Spleen (tissue), 11 donors: ENCODE data around the gene GRHPR. TPM values are rescaled to one million over a fixed set of nuclear protein-coding genes. Genes with fewer than 3 reads are reported as not detected.
A peak's percentile ranks its signal among the peaks of the same experiment; 100 is the strongest.

Source experiments
- DNase-seq: peaks from one replicate; pipeline ENCODE4 v3.0.0-alpha.2; 2020
- H3K27ac ChIP-seq, 8 donors: fragments of 200-600 bp; sonication (generic) in 7 of 8; 1 replicate in 4 of 8; 2 replicates in 4 of 8; pipeline versions ENCODE4 v1.5.0 to v1.8.0; 2016 to 2021; ENCODE audit warnings: inconsistent platforms in 4 of 8, mild to moderate bottlenecking in 4 of 8, moderate library complexity in 1 of 8
- H3K27me3 ChIP-seq, 7 donors: fragments of 200-600 bp; sonication (generic) in 6 of 7; replicated peaks in 1 of 7; 1 replicate in 4 of 7; 2 replicates in 3 of 7; pipeline versions ENCODE4 v1.5.0 to v1.8.0; 2016 to 2021; ENCODE audit warnings: inconsistent platforms in 3 of 7, mild to moderate bottlenecking in 1 of 7
- H3K36me3 ChIP-seq, 6 donors: fragments of 200-600 bp; sonication (generic) in 5 of 6; 1 replicate in 4 of 6; 2 replicates in 2 of 6; pipeline versions ENCODE4 v1.5.0 to v1.8.0; 2016 to 2021; ENCODE audit warnings: inconsistent platforms in 2 of 6
- H3K4me1 ChIP-seq, 6 donors: fragments of 200-600 bp; sonication (generic) in 5 of 6; 1 replicate in 3 of 6; 2 replicates in 3 of 6; pipeline versions ENCODE4 v1.5.0 to v1.8.0; 2016 to 2021; ENCODE audit warnings: inconsistent platforms in 3 of 6
- H3K4me3 ChIP-seq, 8 donors: fragments of 200-600 bp; sonication (generic) in 7 of 8; 1 replicate in 4 of 8; 2 replicates in 4 of 8; pipeline versions ENCODE4 v1.5.0 to v1.8.0; 2016 to 2021; ENCODE audit warnings: inconsistent platforms in 4 of 8, mild to moderate bottlenecking in 4 of 8, moderate library complexity in 2 of 8
- H3K9me3 ChIP-seq, 8 donors: fragments of 200-600 bp; sonication (generic) in 7 of 8; 1 replicate in 4 of 8; 2 replicates in 4 of 8; pipeline versions ENCODE4 v1.5.0 to v1.8.0; 2016 to 2021; ENCODE audit warnings: inconsistent platforms in 4 of 8
- CTCF ChIP-seq, 11 experiments: fragments of 200-600 bp in 7 of 11; fragments of 450-650 bp in 4 of 11; sonication (generic) in 4 of 11; IDR thresholded peaks in 8 of 11; conservative IDR thresholded peaks in 3 of 11; 1 replicate in 7 of 11; 2 replicates in 4 of 11; pipeline versions ENCODE4 v1.4.0 to v1.8.0; 2016 to 2021; ENCODE audit warnings: antibody characterized with exemption in 11 of 11, inconsistent platforms in 4 of 11, mild to moderate bottlenecking in 1 of 11
- POLR2A ChIP-seq, 3 donors: fragments of 450-650 bp; IDR thresholded peaks; one replicate each; pipeline ENCODE4 v1.5.1; 2017; ENCODE audit warnings: antibody characterized with exemption in 3 of 3, mild to moderate bottlenecking in 1 of 3
- POLR2AphosphoS5 ChIP-seq, 3 donors: sonication (generic); formaldehyde crosslinking; IDR thresholded peaks; one replicate each; pipeline ENCODE4 v1.5.1; 2017; ENCODE audit warnings: antibody characterized with exemption in 3 of 3
- WGBS, 5 donors: extraction: QIAGEN DNeasy Blood & Tissue Kit in 3 of 5; methylation state at CpG; one replicate each; pipeline versions ENCODE4 v1.1.5 to v1.1.7; 2013 to 2018; 5-methylcytosine and 5-hydroxymethylcytosine counted together
- intact Hi-C: fragments of 100-400 bp; cut with DNase I; formaldehyde crosslinking; loops from one replicate; pipeline ENCODE4 v1.15.0; 2023; ENCODE audit warnings: low total_unique reads
- polyA plus RNA-seq, 3 donors: library from polyadenylated mRNA; stranded (reverse); fragments of 200-250 nt; gene quantifications; one replicate each; pipeline ENCODE4 v1.2.1, GENCODE V29; 2013
- total RNA-seq, 7 donors: library from RNA; depleted of rRNA in 3 of 7; stranded (reverse); fragments of >200 nt in 3 of 7; fragmentation: NEBNext Ultra II Directional in 4 of 7; extraction: Animal tissue kit (Norgen Biotek cat#: 25700) in 4 of 7; gene quantifications; one replicate each; pipeline versions ENCODE4 v1.1.0 to v1.2.1, GENCODE V29; 2016 to 2021
- donor health status: healthy with polysubstance abuse.
- donor health status: DM: no; HTN: no; CAD: no; lungs with moderate emphysema.
- donor health status: DM: no; HTN: no; CAD: no.
- donor health status: Bipolar disorder and iron deficiency.
- donor health status: healthy.
- donor health status: DM: no; HTN: no; CAD: no.
- donor health status: DM: yes; HTN: yes; CAD: no.

GRHPR gene
- total and polyA plus RNA-seq, 10 donors: 44.9 to 114 (median 63.0) TPM

- 74 to 84% (median 83%) methylated on average over 10 to 11 of the region's 11 CpGs for WGBS, 5 donors
- Histone ChIP-seq H3K4me1 (peaks cover 4 to 52% (median 23%) of the 10 kb centered on the region in 6 donors), H3K36me3 (no peaks in the 10 kb centered on the region), H3K27me3 (no peaks in the 10 kb centered on the region), H3K27ac (peak overlapping the region in 2 of 8 donors; percentile 22 to 24), H3K4me3 (no peak overlapping the region), H3K9me3 (no peaks in the 10 kb centered on the region)
- TF ChIP-seq POLR2A (IDR thresholded peaks at IDR 0.05) (no peak), CTCF (IDR thresholded peaks at IDR 0.05 in 8 of 11, conservative IDR thresholded peaks at IDR 0.05 in 3 of 11) (no peak), POLR2AphosphoS5 (IDR thresholded peaks at IDR 0.05) (no peak)
- intact Hi-C loops: no loop called here
- DNase-seq: no peak
Measured at GRCh38 chr9:37381094-37381741, 41.3 kb upstream of the GRHPR start.

GRCh38 chr9:37382161-37382981, 40.1 kb upstream of the GRHPR start:
- Histone ChIP-seq H3K9me3 (no peaks in the 10 kb centered on the region), H3K4me1 (peaks cover 4 to 45% (median 23%) of the 10 kb centered on the region in 6 donors), H3K27ac (peak overlapping the region in 7 of 8 donors; percentile 15 to 71 (median 65)), H3K27me3 (no peaks in the 10 kb centered on the region), H3K4me3 (no peak overlapping the region), H3K36me3 (no peaks in the 10 kb centered on the region)
- TF ChIP-seq CTCF (IDR thresholded peaks at IDR 0.05 in 8 of 11, conservative IDR thresholded peaks at IDR 0.05 in 3 of 11) (no peak), POLR2A (IDR thresholded peaks at IDR 0.05) (no peak), POLR2AphosphoS5 (IDR thresholded peaks at IDR 0.05) (no peak)
- intact Hi-C loops: no loop called here
- no peak for DNase-seq
- 66 to 81% (median 77%) methylated on average over 14 of the region's 14 CpGs for WGBS, 5 donors

GRCh38 chr9:37382982-37383357, 39.5 kb upstream of the GRHPR start:
- Histone ChIP-seq H3K27ac (peak overlapping the region in 7 of 8 donors; percentile 15 to 71 (median 42)), H3K36me3 (no peaks in the 10 kb centered on the region), H3K27me3 (no peaks in the 10 kb centered on the region), H3K9me3 (no peaks in the 10 kb centered on the region), H3K4me1 (peaks cover 4 to 47% (median 23%) of the 10 kb centered on the region in 6 donors), H3K4me3 (no peak overlapping the region)
- 59 to 61% (median 60%) methylated on average over 5 of the region's 5 CpGs; no CpG with 5 or more reads in 1 of the 5 donors for WGBS, 5 donors
- DNase-seq: no peak
- TF ChIP-seq CTCF (IDR thresholded peaks at IDR 0.05 in 8 of 11, conservative IDR thresholded peaks at IDR 0.05 in 3 of 11) (no peak), POLR2AphosphoS5 (IDR thresholded peaks at IDR 0.05) (no peak), POLR2A (IDR thresholded peaks at IDR 0.05) (no peak)
- intact Hi-C loops: no loop called here

GRCh38 chr9:37383393-37383792, 39.1 kb upstream of the GRHPR start:
- H3K4me1 ChIP-seq: peaks cover 4 to 46% (median 21%) of the 10 kb centered on the region in 6 donors
- H3K36me3 ChIP-seq: no peaks in the 10 kb centered on the region
- TF ChIP-seq CTCF (IDR thresholded peaks at IDR 0.05 in 8 of 11, conservative IDR thresholded peaks at IDR 0.05 in 3 of 11) (no peak), POLR2A (IDR thresholded peaks at IDR 0.05) (no peak), POLR2AphosphoS5 (IDR thresholded peaks at IDR 0.05) (no peak)
- H3K9me3 ChIP-seq: no peaks in the 10 kb centered on the region
- intact Hi-C loops: no loop called here
- H3K27ac ChIP-seq: peak overlapping the region in 5 of 8 donors; percentile 37 to 71 (median 65)
- H3K4me3 ChIP-seq: no peak overlapping the region
- DNase-seq: no peak
- H3K27me3 ChIP-seq: no peaks in the 10 kb centered on the region
- 78 to 88% (median 83%) methylated on average over 4 to 6 of the region's 6 CpGs for WGBS, 5 donors
